Posterior vena cava (tissue), 2 donors: ENCODE results near the gene LRRC45. TPM values are rescaled to one million over a fixed set of nuclear protein-coding genes. Genes with fewer than 3 reads are reported as not detected.

Experiments
- DNase-seq: peaks from one replicate; pipeline ENCODE4 v3.0.0-alpha.2; 2020; ENCODE audit warnings: low spot score
- intact Hi-C, 2 donors: fragments of 100-400 bp; cut with DNase I; formaldehyde crosslinking; loops; one replicate each; pipeline versions ENCODE4 v1.14.1 to v1.14.2; 2022 to 2023
- total RNA-seq, 2 donors: library from RNA; stranded (reverse); fragmentation: NEBNext Ultra II Directional; extraction: Animal tissue kit (Norgen Biotek cat#: 25700); gene quantifications; one replicate each; pipeline ENCODE4 v1.2.1, GENCODE V29; 2021
- donor health status: DM: yes; HTN: yes; CAD: no.
- donor health status: DM: yes; HTN: yes; CAD: no.

Gene LRRC45
- total RNA-seq, 2 donors from 2014 or later: 3.8 to 5.7 TPM

DNA sequence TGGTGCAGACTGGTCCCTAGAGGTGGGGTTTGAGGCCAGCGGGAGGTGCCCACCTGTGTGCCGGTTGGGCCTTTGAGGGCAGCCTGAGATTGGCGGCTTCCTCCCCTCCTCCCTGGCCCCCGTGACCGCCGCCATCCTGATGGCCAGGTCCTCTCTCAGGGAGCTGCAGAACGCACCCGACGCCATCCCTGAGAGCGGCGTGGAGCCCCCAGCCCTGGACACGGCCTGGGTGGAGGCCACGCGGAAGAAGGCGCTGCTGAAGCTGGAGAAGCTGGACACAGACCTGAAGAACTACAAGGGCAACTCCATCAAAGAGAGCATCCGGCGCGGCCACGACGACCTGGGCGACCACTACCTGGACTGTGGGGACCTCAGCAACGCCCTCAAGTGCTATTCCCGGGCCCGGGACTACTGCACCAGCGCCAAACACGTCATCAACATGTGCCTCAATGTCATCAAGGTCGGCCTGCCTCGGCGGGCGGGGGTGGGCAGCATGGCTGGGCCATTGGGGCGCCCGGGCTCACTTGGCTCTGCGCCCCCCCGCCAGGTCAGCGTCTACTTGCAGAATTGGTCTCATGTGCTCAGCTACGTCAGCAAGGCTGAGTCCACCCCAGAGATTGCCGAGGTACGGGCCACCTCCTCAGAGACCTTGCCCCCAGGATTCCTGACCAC is 31.4 kb downstream of the LRRC45 start:
- DNase-seq: no peak
- intact Hi-C loops: loop anchor here in 1 of 2 donors (1.0 kb wide), 1 partner anchor 21 kb away; no protein-coding TSS in a partner anchor

DNA sequence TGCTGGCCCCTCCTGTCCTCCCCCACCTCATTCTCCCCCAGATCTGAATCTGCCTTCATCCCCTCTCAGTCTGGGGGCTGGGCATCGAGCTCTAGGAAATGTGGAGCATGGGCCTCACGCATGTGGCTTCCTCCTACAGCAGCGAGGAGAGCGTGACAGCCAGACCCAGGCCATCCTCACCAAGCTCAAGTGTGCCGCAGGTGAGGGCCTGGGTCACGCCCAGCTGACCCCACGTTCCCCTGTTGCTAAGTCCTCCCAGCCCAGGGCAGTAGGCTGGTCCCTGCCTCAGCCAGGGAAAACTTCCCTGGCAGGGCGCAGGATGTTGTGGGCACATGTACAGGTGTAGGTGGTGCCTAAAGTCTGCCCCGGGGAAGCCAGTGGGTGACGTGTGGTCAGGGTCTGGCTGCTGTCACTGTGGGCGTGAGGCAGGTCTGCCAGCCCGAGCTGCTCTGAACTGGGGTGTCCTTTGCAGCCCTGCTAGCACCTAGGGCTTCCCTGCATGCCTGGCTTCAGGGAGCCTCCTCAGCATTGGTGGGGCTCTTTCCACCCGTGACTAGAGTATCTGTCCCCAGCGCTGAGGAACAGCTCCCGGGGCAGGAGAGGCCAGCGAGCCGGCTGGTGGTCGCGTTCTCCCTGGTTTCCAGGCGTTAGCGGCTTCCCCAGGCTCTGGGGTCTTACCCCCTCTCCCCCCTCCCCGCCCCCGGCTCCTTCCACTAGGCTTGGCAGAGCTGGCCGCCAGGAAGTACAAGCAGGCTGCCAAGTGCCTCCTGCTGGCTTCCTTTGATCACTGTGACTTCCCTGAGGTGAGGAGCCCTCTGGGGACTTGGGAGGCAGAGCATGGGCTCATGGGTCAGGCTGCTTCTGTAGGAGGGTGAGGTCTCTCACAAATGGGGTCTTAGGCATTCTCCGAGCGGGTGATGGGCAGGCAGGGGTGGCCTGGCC is 32.2 kb downstream of the LRRC45 start:
- intact Hi-C loops: loop anchor here in 1 of 2 donors (1.0 kb wide), 1 partner anchor 20 kb away; no protein-coding TSS in a partner anchor
- no peak for DNase-seq

DNA sequence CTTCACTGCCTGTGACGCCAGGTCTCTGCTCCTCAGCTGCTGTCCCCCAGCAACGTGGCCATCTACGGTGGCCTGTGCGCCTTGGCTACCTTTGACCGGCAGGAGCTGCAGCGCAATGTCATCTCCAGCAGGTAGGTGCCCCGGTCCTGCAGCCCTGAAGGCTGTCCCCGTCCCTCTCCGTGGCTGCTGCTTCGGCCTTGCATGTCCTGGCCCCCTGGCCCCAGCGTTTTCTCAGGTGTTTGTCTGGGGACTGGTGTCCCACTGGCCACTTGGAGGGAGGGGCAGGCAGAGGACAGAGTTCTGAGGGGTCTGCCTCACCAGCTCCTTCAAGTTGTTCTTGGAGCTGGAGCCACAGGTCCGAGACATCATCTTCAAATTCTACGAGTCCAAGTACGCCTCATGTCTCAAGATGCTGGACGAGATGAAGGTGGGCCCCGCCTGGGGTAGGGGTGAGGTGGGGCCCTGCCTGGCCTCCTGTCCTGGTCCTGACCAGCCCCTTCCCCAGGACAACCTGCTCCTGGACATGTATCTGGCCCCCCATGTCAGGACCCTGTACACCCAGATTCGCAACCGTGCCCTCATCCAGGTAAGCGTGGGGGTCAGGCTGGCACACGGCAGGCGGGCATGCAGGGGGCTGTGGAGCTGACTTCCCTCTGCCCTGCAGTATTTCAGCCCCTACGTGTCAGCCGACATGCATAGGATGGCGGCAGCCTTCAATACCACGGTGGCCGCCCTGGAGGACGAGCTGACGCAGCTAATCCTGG is 33.0 kb downstream of the LRRC45 start:
- intact Hi-C loops: loop anchor here in 1 of 2 donors (1.0 kb wide), 1 partner anchor 19 kb away; no protein-coding TSS in a partner anchor
- no peak for DNase-seq

DNA sequence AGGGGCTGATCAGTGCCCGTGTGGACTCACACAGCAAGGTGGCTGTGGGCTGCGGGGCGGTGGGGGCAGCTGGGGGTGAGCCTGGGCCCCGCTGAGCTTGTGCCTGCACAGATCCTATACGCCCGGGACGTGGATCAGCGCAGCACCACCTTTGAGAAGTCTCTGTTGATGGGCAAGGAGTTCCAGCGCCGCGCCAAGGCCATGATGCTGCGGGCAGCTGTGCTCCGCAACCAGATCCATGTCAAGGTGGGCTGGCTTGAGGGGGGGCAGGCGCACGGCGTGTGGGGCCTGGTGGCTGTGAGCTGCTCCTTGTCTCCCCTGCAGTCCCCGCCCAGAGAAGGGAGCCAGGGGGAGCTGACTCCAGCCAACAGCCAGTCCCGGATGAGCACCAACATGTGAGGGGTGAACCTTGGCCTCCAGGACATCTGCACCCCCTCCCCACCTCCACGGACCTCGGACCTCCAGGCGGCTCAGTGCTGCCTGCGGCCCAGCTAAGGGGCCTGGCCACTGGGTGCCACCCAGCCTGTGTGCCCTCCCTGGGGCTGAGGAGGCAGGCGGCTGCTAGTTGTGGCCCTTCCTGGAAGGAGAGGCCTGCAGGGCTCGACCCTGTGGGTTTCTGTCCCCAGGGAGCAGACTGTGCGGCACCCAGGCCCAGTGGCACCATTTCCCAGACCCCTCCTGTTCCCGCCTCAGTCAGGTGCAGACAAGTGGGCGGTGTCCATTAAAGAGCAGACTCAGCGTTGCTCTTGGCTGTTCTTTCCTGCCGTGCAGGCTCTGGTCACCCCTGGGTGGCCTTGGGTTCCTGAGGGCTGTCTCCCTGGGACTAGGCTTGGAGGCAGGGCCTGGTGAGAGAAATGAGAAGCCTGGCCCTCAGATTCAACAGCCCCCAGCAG is 33.9 kb downstream of the LRRC45 start:
- intact Hi-C loops: no loop called here
- DNase-seq: no peak

DNA sequence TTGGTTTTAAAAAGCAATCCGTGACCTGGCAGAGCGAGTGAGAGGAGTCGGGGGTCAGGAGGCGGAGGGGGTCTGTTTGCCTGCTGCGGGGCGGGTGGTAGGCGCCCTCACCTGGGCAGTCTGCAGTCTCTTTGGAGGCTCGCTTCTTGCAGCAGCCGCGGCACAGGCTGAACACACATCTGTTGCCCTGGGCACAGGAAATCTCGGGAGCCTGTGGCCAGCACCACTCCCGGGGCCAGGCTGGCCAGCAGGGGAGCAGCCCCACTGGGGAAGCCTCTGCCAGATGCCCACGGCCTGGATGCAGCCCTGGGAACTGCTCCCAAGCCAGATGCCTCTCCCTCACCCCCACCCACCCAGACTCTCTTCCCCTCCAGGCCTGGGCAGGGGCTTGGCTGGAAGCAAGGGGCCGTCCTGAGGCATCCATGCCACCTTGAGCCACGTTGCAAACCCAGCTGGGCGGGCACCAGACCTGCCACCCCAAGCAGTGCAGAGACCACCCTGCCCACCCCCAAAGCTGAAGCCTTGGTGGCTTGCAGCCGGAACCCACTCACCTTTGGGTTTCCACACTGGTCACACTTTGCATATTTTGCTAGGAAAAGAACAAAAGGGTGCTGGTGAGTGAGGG is 35.2 kb downstream of the LRRC45 start:
- DNase-seq: no peak
- intact Hi-C loops: no loop called here

DNA sequence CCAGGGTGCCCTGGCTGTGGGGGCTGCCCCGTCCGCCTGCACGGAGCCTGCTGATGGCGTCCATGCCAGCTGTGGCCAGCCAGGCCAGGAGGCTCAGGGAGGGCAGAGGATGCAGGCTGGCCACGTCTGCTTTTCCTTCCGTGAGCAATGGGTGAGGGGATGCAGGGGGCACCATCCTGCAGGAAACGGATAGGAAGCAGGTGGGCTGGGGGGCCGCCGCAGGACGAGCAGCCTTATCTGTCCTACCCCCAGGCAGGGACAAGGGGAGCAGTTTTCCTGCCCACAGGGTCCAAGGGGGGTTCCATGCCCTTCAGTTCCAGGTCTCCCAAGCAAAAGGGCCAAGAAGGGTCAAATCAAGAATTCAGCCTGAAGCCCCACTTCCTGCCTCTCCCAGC is 35.7 kb downstream of the LRRC45 start:
- intact Hi-C loops: no loop called here
- DNase-seq: no peak

DNA sequence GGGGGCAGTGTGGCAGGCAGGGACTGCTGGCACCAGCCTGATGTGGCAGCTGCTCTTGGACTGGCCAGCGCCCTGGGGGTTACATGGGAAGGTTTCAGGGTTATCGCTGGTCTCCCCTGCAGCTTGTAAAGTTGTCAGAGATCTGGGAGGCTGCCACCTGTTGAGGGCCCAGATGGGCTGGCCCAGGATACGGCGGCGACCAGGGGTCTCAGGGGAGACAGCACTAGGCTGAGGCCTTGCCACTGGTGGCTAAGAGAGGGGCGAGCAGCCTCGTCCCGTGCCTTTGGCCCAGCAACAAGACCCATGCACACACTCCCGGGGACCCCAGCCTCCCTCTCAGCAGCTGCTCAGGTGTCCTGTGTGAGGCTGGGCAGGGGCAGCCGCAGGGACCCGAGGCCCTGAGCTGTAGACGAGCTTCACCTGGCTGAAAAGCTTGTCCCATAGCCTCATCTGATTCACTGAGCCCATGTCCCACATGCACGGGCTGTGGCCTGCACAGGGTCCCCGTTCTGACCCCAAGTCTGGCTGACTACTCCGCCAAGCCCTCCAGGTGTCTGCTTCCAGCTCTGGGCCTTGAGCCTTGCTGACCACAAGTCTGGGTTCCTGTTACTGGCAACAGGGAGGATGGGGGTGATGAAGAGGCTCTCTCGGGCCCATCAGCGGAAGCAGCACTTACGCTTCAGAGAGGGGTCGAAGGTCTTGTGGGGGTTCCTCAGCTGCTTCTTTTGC is 36.3 kb downstream of the LRRC45 start:
- intact Hi-C loops: no loop called here
- no peak for DNase-seq

DNA sequence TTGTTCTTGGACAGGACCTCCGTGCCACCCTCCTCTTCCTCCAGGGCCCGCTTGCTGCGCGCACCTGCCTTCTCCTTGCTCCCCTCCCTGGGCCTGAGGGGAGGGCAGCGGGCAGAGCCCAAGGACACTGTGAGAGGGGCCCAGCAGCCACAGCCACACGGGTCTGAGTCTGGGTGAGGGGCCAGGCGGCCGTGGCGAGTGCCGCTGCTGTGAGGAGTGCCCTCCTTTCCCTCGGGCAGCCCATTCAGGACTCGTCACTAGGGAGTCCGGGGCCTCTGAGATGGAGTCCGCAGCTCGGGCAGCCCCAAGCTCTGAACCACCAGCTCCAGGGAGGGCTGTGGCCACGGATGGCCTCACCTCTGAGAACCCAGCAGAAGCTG is 36.9 kb downstream of the LRRC45 start:
- intact Hi-C loops: no loop called here
- DNase-seq: no peak

DNA sequence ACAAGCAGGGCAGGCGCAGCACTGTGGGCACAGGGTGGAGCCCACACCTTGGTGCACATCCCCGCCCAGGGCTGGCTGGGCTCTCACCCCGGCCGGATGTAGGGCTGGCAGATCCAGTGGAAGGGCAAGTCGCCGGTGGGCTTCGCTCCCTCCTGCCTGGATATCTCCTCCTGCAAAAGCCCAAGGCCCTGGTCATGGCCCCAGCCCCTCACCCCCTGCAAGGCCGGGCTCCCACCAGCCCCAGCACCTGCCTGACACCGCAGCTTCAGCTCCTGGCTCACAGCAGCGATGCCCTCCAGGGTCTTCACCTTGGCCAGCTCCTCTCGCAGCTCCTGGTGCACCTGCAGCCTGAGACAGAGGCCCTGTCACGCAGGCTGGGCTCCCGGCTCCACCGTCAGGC is 37.5 kb downstream of the LRRC45 start:
- intact Hi-C loops: no loop called here
- no peak for DNase-seq

- no peak for DNase-seq
- intact Hi-C loops: no loop called here
Observed at GRCh38 chr17:82061047-82061925, 38.2 kb downstream of the LRRC45 start.

DNA sequence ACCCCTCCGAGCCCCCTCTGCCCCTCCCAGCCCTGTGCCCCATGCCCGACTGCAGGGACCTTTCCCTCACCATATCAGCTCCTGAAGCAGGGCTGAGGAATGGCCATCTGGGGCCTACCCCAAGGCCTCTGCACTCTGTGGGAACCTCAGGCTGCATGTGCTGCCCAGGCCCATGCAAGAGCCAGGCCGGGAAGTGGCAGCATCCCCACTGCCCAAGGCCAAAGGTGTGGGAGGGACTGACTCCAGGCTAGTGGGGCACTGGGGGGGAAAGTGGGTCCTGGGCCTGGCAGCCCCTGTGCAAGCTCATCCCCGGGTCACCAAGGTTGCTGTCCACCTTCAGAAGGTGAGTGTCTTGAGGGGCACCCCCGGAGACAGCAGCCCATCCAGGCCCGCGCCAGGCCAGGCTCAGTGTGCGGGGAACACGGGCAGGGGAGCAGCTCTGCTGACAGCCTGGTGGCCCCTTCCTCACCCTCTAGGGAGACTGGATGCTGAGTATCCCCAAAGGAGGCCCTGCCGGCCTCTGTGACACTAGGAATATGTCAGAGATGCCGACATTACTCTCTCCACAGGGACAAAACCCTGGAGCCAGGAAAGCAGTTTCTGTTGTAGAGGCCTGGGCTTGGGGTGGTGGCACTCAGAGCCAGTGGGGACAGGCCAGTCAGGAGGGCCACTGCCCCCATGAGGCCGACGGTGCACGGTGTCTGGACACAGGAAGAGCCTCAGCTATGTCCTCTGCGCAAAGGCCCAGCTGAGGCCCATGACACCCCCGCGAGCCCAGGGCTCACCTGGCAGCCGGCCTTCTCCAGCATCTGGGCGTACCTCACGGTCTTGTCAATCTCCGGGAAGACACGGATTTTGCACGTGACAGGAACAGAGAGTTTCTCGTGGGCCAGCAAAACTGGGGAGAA is 39.2 kb downstream of the LRRC45 start:
- intact Hi-C loops: no loop called here
- DNase-seq: no peak

GRCh38 chr17:82062984-82063368 is 39.9 kb downstream of the LRRC45 start:
- DNase-seq: no peak
- intact Hi-C loops: no loop called here

GRCh38 chr17:82063424-82064415 is 40.6 kb downstream of the LRRC45 start:
- no peak for DNase-seq
- intact Hi-C loops: no loop called here

DNA sequence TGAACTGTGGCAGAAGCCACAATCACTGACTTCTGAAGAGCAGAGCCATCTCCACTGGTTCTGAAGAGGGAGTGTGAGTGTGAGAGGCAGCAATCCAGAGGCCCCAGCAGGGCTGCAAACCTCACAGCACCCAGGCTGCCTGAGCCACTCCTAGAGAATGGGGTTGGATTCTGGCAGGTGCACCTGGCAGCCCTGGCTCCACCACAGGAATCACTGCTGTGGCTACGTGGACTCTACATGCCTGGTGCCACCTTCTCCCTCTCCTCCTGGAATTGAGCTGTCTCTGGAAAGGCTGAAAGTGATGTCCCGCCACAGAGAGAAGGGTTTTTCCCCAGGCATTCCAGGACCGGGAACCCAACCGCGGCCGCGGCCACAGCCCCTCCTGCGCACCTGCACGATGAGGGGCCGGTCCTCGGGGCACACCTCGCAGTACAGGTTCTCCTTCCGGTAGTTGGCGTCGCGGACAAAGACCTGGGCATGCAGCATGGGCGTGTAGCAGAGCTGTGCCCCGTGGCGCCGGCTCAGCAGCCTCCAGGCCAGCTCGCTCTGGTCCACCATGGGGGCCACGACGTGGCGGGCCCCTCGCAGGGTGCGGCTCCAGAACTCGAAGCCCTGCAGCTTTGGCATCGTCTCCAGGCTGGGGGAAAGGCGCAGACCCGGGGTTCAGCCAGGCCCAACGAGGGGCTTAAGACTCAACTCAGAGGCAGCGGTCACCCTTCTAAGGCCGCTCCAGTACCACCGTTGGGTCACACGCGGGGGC is 41.5 kb downstream of the LRRC45 start:
- DNase-seq: no peak
- intact Hi-C loops: no loop called here
